ENCODE measurements around the gene ZCCHC24. TPM values are rescaled to one million over a fixed set of nuclear protein-coding genes. Genes with fewer than 3 reads are reported as not detected.
A peak's percentile ranks its signal among the peaks of the same experiment; 100 is the strongest.

ZCCHC24 gene
- 10 to 100 TPM; 47.1 to 73.6 (median 55.5) TPM for total RNA-seq

- DNase-seq (ENCODE audit: low spot score) (peak; percentile 89), ATAC-seq (ENCODE audit: low FRiP score) (peak; percentile 92)
- no peak for TF ChIP-seq CTCF (IDR thresholded peaks at IDR 0.05)
Measured at GRCh38 chr10:79445161-79445976, at the start of gene ZCCHC24. TSS of gene ZCCHC24 (minus strand) at chr10:79445624. CDS start at chr10:79445440, 184 bp downstream.

GRCh38 chr10:79493806-79494205, 48.4 kb upstream of the ZCCHC24 start:
- DNase-seq (ENCODE audit: low spot score) (no peak), ATAC-seq (ENCODE audit: low FRiP score) (no peak)
- no peak for TF ChIP-seq CTCF (IDR thresholded peaks at IDR 0.05)

GRCh38 chr10:79492839-79493238, 47.4 kb upstream of the ZCCHC24 start:
- ATAC-seq (ENCODE audit: low FRiP score) (no peak), DNase-seq (ENCODE audit: low spot score) (no peak)
- TF ChIP-seq CTCF (IDR thresholded peaks at IDR 0.05): no peak

- ATAC-seq (ENCODE audit: low FRiP score) (no peak), DNase-seq (ENCODE audit: low spot score) (no peak)
- no peak for TF ChIP-seq CTCF (IDR thresholded peaks at IDR 0.05)
Measured at GRCh38 chr10:79492256-79492655, 46.8 kb upstream of the ZCCHC24 start.

GRCh38 chr10:79491143-79491835, 45.9 kb upstream of the ZCCHC24 start:
- DNase-seq (ENCODE audit: low spot score): no peak

GRCh38 chr10:79490400-79491142, 45.1 kb upstream of the ZCCHC24 start:
- no peak for DNase-seq (ENCODE audit: low spot score)
- TF ChIP-seq CTCF (IDR thresholded peaks at IDR 0.05): no peak
- no peak for ATAC-seq (ENCODE audit: low FRiP score)

More at GRCh38 chr10:79491143-79491835, 45.9 kb upstream of the ZCCHC24 start:
- ATAC-seq (ENCODE audit: low FRiP score): no peak
- no peak for TF ChIP-seq CTCF (IDR thresholded peaks at IDR 0.05)

All from omental fat pad (tissue), 4 donors.